ENCODE results near the gene PTMA.

PTMA gene

GRCh38 chr2:231751042-231751815 is 42.9 kb downstream of the PTMA start:
- no peak for ATAC-seq
- TF ChIP-seq ESRRG (CRISPR knock-in tag; IDR thresholded peaks at IDR 0.05) (no peak), CSRNP3 (CRISPR knock-in tag; IDR thresholded peaks at IDR 0.05) (no peak), TOX (CRISPR knock-in tag; IDR thresholded peaks at IDR 0.05; ENCODE audit: borderline replicate concordance) (no peak), ZNF8 (CRISPR knock-in tag; IDR thresholded peaks at IDR 0.05) (no peak), CSDC2 (CRISPR knock-in tag; IDR thresholded peaks at IDR 0.05) (no peak), ZFP3 (CRISPR knock-in tag; IDR thresholded peaks at IDR 0.05) (no peak), GLIS3 (CRISPR knock-in tag; IDR thresholded peaks at IDR 0.05) (no peak), SNAI2 (CRISPR knock-in tag; IDR thresholded peaks at IDR 0.05) (no peak), TCF4 (CRISPR knock-in tag; IDR thresholded peaks at IDR 0.05; ENCODE audit: borderline replicate concordance) (no peak), ARNTL (CRISPR knock-in tag; IDR thresholded peaks at IDR 0.05; ENCODE audit: borderline replicate concordance, low read depth) (no peak), TSHZ2 (CRISPR knock-in tag; IDR thresholded peaks at IDR 0.05) (no peak), RARB (CRISPR knock-in tag; IDR thresholded peaks at IDR 0.05) (no peak), ZNF70 (CRISPR knock-in tag; IDR thresholded peaks at IDR 0.05) (no peak), POU6F1 (CRISPR knock-in tag; IDR thresholded peaks at IDR 0.05; ENCODE audit: borderline replicate concordance, low read depth) (no peak), PATZ1 (CRISPR knock-in tag; IDR thresholded peaks at IDR 0.05; ENCODE audit: borderline replicate concordance) (no peak), ZFP30 (CRISPR knock-in tag; IDR thresholded peaks at IDR 0.05) (no peak), ISL1 (CRISPR knock-in tag; IDR thresholded peaks at IDR 0.05) (no peak)

- TF ChIP-seq BACH2 (CRISPR knock-in tag; IDR thresholded peaks at IDR 0.05; ENCODE audit: borderline replicate concordance): no peak
- no peak for TF ChIP-seq ZFP30 (CRISPR knock-in tag; IDR thresholded peaks at IDR 0.05)
- no peak for TF ChIP-seq TCF4 (CRISPR knock-in tag; IDR thresholded peaks at IDR 0.05; ENCODE audit: borderline replicate concordance)
- no peak for TF ChIP-seq ZFP3 (CRISPR knock-in tag; IDR thresholded peaks at IDR 0.05)
- no peak for TF ChIP-seq RARB (CRISPR knock-in tag; IDR thresholded peaks at IDR 0.05)
- TF ChIP-seq TOX (CRISPR knock-in tag; IDR thresholded peaks at IDR 0.05; ENCODE audit: borderline replicate concordance): no peak
- TF ChIP-seq CREB5 (CRISPR knock-in tag; IDR thresholded peaks at IDR 0.05; ENCODE audit: low read depth): no peak
- no peak for TF ChIP-seq ARNTL (CRISPR knock-in tag; IDR thresholded peaks at IDR 0.05; ENCODE audit: borderline replicate concordance, low read depth)
- no peak for TF ChIP-seq GLIS3 (CRISPR knock-in tag; IDR thresholded peaks at IDR 0.05)
- no peak for TF ChIP-seq ZNF70 (CRISPR knock-in tag; IDR thresholded peaks at IDR 0.05)
- no peak for TF ChIP-seq ZC3H10 (CRISPR knock-in tag; IDR thresholded peaks at IDR 0.05)
- TF ChIP-seq PATZ1 (CRISPR knock-in tag; IDR thresholded peaks at IDR 0.05; ENCODE audit: borderline replicate concordance): no peak
- no peak for TF ChIP-seq CSRNP3 (CRISPR knock-in tag; IDR thresholded peaks at IDR 0.05)
- TF ChIP-seq POU6F1 (CRISPR knock-in tag; IDR thresholded peaks at IDR 0.05; ENCODE audit: borderline replicate concordance, low read depth): no peak
- TF ChIP-seq PPARA (CRISPR knock-in tag; IDR thresholded peaks at IDR 0.05; ENCODE audit: borderline replicate concordance): no peak
- ATAC-seq: no peak
Measured at GRCh38 chr2:231752061-231752460, 43.7 kb downstream of the PTMA start.
